ENCODE measurements around the gene CUBN. TPM values are rescaled to one million over a fixed set of nuclear protein-coding genes. Genes with fewer than 3 reads are reported as not detected.

The CUBN gene
- total and polyA plus RNA-seq, 8 donors, result 1.5 to 6.8 (median 3.8) TPM

DNA sequence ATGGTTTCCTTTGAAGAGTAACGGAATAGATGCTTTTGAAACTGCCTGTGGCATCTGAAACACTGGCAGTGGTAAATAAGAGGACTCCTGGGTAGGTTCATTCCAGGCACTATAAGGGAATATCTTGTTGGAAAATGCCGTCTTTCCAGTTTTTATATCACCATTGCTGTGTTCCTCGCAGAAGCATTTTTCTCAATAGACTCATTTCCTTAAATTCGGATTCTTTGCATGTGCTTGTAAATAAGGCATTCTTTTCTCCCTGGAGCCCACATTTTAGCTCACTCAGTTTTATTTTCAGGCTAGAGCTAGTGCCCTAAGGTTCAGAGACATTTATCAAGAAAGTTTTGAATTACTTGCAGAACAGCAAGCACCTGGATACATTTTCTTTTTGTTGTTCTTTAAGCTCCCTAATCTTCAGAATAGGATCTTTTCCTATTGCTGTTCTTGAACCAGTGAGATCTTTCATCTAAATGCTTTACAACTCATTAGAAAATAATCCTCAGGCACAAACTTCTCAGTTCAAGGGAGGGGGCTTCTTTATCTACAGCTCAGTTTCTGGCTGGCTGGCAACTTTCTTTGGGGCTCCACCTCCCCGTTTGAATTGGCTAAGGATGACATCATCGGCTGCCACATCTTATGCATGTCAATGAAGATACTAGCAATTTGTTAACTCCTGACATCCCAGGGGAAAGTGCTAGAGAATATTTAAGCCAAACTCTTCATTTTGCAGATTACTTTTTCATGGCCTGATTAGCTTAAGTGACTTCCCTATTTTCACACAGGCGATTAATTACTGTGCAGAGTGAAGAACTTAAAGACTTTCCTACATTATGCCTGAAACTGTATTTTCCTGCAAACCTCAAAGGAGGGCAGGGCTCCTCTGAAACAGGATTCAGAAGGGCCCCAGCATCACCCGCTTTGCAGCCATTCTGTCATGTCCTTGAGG, 178.7 kb downstream of the CUBN start:
- no peaks in the 10 kb centered on the region for H3K36me3 ChIP-seq
- no peak overlapping the region for H3K4me3 ChIP-seq
- TF ChIP-seq, protein P1, sequence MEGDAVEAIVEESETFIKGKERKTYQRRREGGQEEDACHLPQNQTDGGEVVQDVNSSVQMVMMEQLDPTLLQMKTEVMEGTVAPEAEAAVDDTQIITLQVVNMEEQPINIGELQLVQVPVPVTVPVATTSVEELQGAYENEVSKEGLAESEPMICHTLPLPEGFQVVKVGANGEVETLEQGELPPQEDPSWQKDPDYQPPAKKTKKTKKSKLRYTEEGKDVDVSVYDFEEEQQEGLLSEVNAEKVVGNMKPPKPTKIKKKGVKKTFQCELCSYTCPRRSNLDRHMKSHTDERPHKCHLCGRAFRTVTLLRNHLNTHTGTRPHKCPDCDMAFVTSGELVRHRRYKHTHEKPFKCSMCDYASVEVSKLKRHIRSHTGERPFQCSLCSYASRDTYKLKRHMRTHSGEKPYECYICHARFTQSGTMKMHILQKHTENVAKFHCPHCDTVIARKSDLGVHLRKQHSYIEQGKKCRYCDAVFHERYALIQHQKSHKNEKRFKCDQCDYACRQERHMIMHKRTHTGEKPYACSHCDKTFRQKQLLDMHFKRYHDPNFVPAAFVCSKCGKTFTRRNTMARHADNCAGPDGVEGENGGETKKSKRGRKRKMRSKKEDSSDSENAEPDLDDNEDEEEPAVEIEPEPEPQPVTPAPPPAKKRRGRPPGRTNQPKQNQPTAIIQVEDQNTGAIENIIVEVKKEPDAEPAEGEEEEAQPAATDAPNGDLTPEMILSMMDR (IDR thresholded peaks at IDR 0.05), result no peak
- H3K4me1 ChIP-seq, result peaks cover 0 to 2% of the 10 kb centered on the region in 2 donors
- peak; percentile 13 for ATAC-seq
- intact Hi-C loops (cut with DNase I), result no loop called here
- no peak overlapping the region for H3K27ac ChIP-seq
- peak in 2 of 4 donors; percentile 44 to 72 for DNase-seq
- H3K9me3 ChIP-seq, result no peaks in the 10 kb centered on the region
- H3K27me3 ChIP-seq, result no peaks in the 10 kb centered on the region

DNA sequence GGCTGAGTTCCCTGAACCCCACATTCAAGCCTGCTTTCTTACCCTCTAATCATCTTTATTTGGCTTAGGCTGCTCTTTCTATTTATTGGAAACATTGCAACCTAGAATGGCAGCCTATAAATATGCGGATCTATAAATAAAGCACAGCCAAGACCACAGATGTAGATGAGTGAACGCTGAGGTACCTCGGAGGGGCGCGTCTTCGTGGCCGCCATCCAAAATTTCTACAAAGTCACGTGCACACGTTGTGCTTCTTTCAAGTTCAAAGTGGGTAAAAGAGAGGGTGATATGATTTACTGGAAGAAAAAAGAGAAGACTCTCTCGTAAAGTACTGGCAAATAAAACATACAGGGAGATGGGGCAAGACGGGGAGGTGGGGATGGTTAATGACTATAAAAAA, 179.8 kb downstream of the CUBN start:
- Histone ChIP-seq H3K4me1 (peaks cover 1 to 2% of the 10 kb centered on the region in 2 donors), H3K36me3 (no peaks in the 10 kb centered on the region), H3K27me3 (no peaks in the 10 kb centered on the region), H3K4me3 (no peak overlapping the region), H3K9me3 (no peaks in the 10 kb centered on the region), H3K27ac (no peak overlapping the region)
- intact Hi-C loops (cut with DNase I), result no loop called here
- no peak for ATAC-seq
- no peak for DNase-seq
- TF ChIP-seq, protein P1 (IDR thresholded peaks at IDR 0.05), result no peak

DNA sequence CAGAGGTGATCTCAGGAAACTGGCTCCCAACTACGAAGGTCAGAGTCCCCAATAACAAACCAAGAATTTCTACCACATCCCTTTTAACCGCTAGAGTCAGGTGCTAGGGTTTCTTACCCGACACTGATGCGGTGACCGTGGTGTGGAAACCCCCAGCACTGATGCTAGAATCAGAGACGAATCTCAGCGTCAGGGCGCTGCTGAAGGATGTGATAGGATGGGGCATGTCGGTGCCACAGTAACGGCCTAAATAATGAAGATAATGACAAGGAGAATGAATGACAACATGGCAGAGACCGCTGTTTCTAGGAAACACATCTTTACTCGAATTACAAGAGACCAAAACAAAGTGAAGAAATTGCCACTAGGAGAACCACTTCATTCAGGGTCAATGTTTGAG, 181.2 kb downstream of the CUBN start:
- intact Hi-C loops (cut with DNase I), result no loop called here
- peaks cover 2 to 9% of the 10 kb centered on the region in 2 donors for H3K4me1 ChIP-seq
- H3K27ac ChIP-seq, result no peak overlapping the region
- TF ChIP-seq, protein P1 (IDR thresholded peaks at IDR 0.05), result no peak
- DNase-seq (no peak), ATAC-seq (no peak)
- no peak overlapping the region for H3K4me3 ChIP-seq
- no peaks in the 10 kb centered on the region for H3K9me3 ChIP-seq
- no peaks in the 10 kb centered on the region for H3K27me3 ChIP-seq
- no peaks in the 10 kb centered on the region for H3K36me3 ChIP-seq

DNA sequence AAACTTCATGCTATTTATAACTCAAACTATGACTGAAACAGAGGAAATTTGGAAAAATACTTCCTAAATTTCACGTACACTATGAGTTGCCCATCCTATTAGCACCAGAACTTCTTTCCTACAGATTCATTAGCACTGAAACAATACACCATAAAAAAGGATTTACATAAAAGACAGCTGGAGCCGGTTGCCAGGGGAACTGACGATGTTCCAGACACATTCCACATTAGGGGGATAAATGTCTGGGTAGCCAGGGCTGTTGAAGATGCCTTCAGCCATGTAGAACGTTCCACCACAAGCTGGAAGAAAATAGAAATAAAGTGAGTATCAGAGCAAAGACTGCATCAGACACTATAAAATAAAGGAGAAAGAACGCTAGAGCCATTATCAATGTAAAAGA, 182.5 kb downstream of the CUBN start:
- Histone ChIP-seq H3K9me3 (no peaks in the 10 kb centered on the region), H3K36me3 (no peaks in the 10 kb centered on the region), H3K4me3 (no peak overlapping the region), H3K27ac (no peak overlapping the region), H3K4me1 (peaks cover 0 to 9% of the 10 kb centered on the region in 2 donors), H3K27me3 (no peaks in the 10 kb centered on the region)
- intact Hi-C loops (cut with DNase I), result no loop called here
- no peak for DNase-seq
- TF ChIP-seq, protein P1 (IDR thresholded peaks at IDR 0.05), result no peak
- ATAC-seq, result no peak

DNA sequence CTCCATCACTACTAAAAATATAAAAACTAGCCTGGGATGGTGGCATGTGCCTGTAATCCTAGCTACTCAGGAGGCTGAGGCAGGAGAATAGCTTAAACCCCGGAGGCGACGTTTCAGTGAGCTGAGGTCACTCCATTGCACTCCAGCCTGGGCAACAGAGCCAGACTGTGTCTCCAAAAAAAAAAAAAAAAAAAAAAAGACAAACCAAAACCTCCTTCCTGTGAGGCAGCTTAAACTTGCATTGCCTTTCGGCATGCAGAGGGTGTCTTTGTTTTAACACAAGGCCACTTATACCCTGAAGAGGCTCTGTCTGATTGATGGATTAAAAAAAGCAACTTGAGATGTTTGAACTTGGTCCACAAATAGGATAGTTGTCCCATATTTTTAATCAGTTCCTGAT, 184.0 kb downstream of the CUBN start:
- H3K27me3 ChIP-seq, result no peaks in the 10 kb centered on the region
- TF ChIP-seq, protein P1 (IDR thresholded peaks at IDR 0.05), result no peak
- no peak for ATAC-seq
- H3K9me3 ChIP-seq, result no peaks in the 10 kb centered on the region
- intact Hi-C loops (cut with DNase I), result no loop called here
- no peak overlapping the region for H3K27ac ChIP-seq
- H3K36me3 ChIP-seq, result no peaks in the 10 kb centered on the region
- peaks cover 0 to 9% of the 10 kb centered on the region in 2 donors for H3K4me1 ChIP-seq
- DNase-seq, result no peak
- H3K4me3 ChIP-seq, result no peak overlapping the region
